Measurements from ENCODE around the gene MUC7. TPM values are rescaled to one million over a fixed set of nuclear protein-coding genes. Genes with fewer than 3 reads are reported as not detected.

Gene MUC7
- not detected for total RNA-seq
- polyA plus RNA-seq: not detected
- long read RNA-seq, donor 1: 0 reads
- long read RNA-seq, donor 2: 0 reads

DNA sequence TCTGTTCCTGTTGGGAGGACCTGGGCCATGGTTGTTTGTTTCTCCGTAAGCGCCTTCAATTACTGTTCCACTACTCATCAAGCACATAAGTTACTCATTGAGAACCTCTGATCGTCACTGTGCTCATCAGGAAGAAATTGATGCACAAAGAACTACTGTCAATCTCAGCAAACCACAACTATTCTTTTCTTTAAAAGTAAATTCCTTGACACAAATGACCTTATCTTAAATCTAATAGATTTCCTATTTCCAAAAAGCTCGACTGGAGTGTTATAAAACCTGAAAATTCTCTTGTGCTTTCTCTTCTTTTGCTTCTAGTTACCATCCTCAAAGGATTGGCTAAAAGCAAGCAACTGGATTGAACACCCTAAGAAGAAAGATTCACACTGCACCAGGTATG, at the start of gene MUC7:
TSS of gene MUC7 (plus strand) at position 301 of the 400 bp plus-strand sequence. CDS start 1,825 bp downstream, outside the sequence.
- no peak for DNase-seq
- H3K36me3 ChIP-seq (ENCODE audit: insufficient read depth in 1 of 2, low read depth in 1 of 2): no peaks in the 10 kb centered on the region
- no peak within 1 kb of the TSS for H3K4me3 ChIP-seq
- no peaks in the 10 kb centered on the region for H3K9me3 ChIP-seq
- H3K4me1 ChIP-seq: no peaks in the 10 kb centered on the region
- TF ChIP-seq, protein P1, sequence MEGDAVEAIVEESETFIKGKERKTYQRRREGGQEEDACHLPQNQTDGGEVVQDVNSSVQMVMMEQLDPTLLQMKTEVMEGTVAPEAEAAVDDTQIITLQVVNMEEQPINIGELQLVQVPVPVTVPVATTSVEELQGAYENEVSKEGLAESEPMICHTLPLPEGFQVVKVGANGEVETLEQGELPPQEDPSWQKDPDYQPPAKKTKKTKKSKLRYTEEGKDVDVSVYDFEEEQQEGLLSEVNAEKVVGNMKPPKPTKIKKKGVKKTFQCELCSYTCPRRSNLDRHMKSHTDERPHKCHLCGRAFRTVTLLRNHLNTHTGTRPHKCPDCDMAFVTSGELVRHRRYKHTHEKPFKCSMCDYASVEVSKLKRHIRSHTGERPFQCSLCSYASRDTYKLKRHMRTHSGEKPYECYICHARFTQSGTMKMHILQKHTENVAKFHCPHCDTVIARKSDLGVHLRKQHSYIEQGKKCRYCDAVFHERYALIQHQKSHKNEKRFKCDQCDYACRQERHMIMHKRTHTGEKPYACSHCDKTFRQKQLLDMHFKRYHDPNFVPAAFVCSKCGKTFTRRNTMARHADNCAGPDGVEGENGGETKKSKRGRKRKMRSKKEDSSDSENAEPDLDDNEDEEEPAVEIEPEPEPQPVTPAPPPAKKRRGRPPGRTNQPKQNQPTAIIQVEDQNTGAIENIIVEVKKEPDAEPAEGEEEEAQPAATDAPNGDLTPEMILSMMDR (IDR thresholded peaks at IDR 0.05): no peak
- WGBS, 3 donors: 67 to 77% (median 72%) methylated on average over 4 of the region's 4 CpGs
- H3K27ac ChIP-seq: no peak within 1 kb of the TSS
- no peaks in the 10 kb centered on the region for H3K27me3 ChIP-seq (ENCODE audit: insufficient read depth in 3 of 3, low read length in 2 of 3)
- intact Hi-C loops (cut with DNase I): no loop called here
- ATAC-seq: no peak

DNA sequence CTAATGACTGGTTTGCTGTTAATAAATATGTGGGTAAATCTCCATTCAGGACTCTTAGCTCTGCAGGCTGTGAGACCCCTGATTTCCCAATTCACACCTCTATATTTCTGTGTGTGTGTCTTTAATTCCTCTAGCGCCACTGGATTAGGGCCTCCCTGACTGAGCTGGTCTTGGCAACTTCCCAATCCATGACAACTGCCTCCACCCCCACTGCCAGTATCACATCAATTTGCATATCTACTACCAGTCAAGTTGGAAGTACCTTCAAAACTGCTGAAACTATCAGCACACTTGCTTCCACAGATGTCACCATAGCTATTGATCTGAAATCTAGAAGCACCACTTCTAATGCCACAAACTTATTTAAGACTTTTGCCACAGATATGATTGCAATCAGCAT, 46.7 kb upstream of the MUC7 start:
- Histone ChIP-seq H3K36me3 (ENCODE audit: insufficient read depth in 1 of 2, low read depth in 1 of 2) (no peaks in the 10 kb centered on the region), H3K9me3 (no peaks in the 10 kb centered on the region), H3K27ac (no peak overlapping the region), H3K4me1 (no peaks in the 10 kb centered on the region), H3K27me3 (ENCODE audit: insufficient read depth in 3 of 3, low read length in 2 of 3) (no peaks in the 10 kb centered on the region), H3K4me3 (no peak overlapping the region)
- WGBS, 3 donors: 71 to 82% (median 77%) methylated on average over 1 of the region's 1 CpG
- ATAC-seq (no peak), DNase-seq (no peak)
- TF ChIP-seq, protein P1 (IDR thresholded peaks at IDR 0.05): no peak
- intact Hi-C loops (cut with DNase I): no loop called here

DNA sequence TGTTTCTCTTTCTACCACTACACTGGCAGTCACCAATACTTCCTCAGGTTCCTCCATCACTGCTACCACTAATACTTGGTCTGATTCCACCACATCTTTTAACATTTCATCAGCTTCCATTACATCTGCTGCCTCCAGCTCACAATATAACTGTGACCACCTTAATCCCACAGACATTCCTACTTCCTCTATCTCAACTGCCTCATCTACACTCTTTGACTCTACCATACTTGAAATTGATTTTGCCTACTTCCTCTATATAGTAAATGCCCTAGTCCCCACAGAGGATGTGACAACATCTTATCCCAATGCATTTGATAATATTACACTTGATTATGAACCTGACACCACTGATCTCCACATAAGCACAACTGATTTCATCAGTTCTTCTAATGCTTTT, 45.2 kb upstream of the MUC7 start:
- DNase-seq: no peak
- no peak for ATAC-seq
- no peaks in the 10 kb centered on the region for H3K36me3 ChIP-seq (ENCODE audit: insufficient read depth in 1 of 2, low read depth in 1 of 2)
- intact Hi-C loops (cut with DNase I): no loop called here
- no peaks in the 10 kb centered on the region for H3K27me3 ChIP-seq (ENCODE audit: insufficient read depth in 3 of 3, low read length in 2 of 3)
- H3K9me3 ChIP-seq: no peaks in the 10 kb centered on the region
- H3K4me1 ChIP-seq: no peaks in the 10 kb centered on the region
- H3K27ac ChIP-seq: no peak overlapping the region
- H3K4me3 ChIP-seq: no peak overlapping the region
- TF ChIP-seq, protein P1 (IDR thresholded peaks at IDR 0.05): no peak

DNA sequence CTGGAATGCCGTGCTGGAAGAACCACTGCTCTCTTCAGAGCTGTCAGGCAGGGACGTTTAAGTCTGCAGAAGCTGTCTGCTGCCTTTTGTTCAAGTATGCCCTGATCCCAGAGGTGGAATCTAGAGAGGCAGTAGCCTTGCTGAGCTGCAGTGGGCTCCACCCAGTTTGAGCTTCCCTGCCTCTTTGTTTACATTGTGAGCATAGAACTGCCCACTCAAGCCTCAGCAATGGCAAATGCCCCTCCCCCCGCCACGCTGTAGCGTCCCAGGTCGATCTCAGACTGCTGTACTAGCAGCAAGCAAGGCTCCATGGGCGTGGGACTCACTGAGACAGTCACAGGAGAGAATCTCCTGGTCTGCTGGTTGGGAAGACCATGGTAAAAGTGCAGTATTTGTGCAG, 34.8 kb upstream of the MUC7 start:
- no peak for ATAC-seq

DNA sequence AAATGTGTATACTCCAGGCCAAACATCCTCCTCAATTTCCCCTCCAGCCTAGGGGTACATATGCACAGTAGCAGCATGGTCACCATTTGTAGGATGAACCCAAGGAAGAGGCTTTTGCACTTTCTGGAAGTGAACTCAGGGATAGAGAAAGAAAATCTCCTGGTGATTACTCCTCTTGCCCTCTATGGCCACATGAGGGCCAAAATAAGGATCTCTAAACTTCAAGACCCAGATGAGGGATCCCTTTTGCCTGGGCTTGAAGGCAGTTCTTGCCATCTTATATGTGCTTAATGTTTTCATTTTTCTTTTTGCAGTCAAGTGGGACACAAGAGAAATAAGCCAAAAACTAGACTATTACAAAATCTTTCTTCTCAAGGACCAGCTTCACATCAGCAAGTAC, 29.5 kb upstream of the MUC7 start:
- Histone ChIP-seq H3K9me3 (no peaks in the 10 kb centered on the region), H3K27ac (no peak overlapping the region), H3K36me3 (ENCODE audit: insufficient read depth in 1 of 2, low read depth in 1 of 2) (no peaks in the 10 kb centered on the region), H3K4me3 (no peak overlapping the region), H3K27me3 (ENCODE audit: insufficient read depth in 3 of 3, low read length in 2 of 3) (no peaks in the 10 kb centered on the region), H3K4me1 (no peaks in the 10 kb centered on the region)
- TF ChIP-seq, protein P1 (IDR thresholded peaks at IDR 0.05): no peak
- DNase-seq (no peak), ATAC-seq (no peak)
- intact Hi-C loops (cut with DNase I): no loop called here

More for the DNA sequence above, 34.8 kb upstream of the MUC7 start:
- Histone ChIP-seq H3K9me3 (no peaks in the 10 kb centered on the region), H3K27ac (no peak overlapping the region), H3K27me3 (ENCODE audit: insufficient read depth in 3 of 3, low read length in 2 of 3) (no peaks in the 10 kb centered on the region), H3K4me3 (no peak overlapping the region), H3K36me3 (ENCODE audit: insufficient read depth in 1 of 2, low read depth in 1 of 2) (no peaks in the 10 kb centered on the region), H3K4me1 (no peaks in the 10 kb centered on the region)
- DNase-seq: no peak
- intact Hi-C loops (cut with DNase I): no loop called here
- 50 to 69% (median 61%) methylated on average over 7 of the region's 7 CpGs for WGBS, 3 donors
- TF ChIP-seq, protein P1 (IDR thresholded peaks at IDR 0.05): no peak
